Measurements from ENCODE around the gene TMEM51.

DNA sequence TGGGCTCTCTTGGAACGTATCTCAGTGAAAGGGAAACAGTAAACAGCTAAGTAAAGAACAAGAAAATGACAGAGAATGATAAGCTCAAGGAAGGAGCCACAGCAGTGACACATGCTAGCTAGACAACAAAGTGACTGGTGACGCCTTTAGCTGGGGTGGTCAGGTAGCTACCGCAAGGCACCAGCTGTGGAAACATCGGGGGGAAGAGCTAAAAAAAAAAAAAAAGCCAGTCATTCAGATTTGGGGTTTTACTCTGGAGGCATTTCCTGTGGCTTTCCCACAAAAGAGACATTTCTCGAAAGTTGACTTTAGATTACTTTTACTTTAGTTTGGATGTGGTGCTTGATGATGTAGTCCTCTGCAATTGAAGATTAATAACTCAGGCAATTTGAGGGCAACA lies 95.5 kb downstream of the TMEM51 start:
- TF ChIP-seq EZH2 (IDR thresholded peaks at IDR 0.05) (no peak), POLR2AphosphoS5 (IDR thresholded peaks at IDR 0.05; ENCODE audit: borderline replicate concordance, low read depth, low read length) (no peak), FOXP2 (optimal IDR thresholded peaks at IDR 0.05; ENCODE audit: control extremely low read depth, extremely low read length, insufficient read depth) (no peak)

Measured in SK-N-MC (cell line).